Kidney epithelial cell (primary cell): Measurements from ENCODE around the gene GAPT. TPM values are rescaled to one million over a fixed set of nuclear protein-coding genes. Genes with fewer than 3 reads are reported as not detected.

Experiments
- DNase-seq: peaks from one replicate; pipeline ENCODE4 v3.0.0-alpha.2; 2010; ENCODE audit warnings: low read depth
- H3K27me3 ChIP-seq: 2 replicates; pipeline ENCODE4 v1.6.0; 2011; ENCODE audit warnings: low read length; ENCODE audit not compliant: control insufficient read depth, insufficient read depth
- H3K36me3 ChIP-seq: 2 replicates; pipeline ENCODE4 v1.5.1; 2011; ENCODE audit warnings: low read length; ENCODE audit not compliant: control insufficient read depth, insufficient read depth
- H3K4me3 ChIP-seq: 2 replicates; pipeline ENCODE4 v1.5.1; 2011; ENCODE audit warnings: low read depth, mild to moderate bottlenecking, control low read depth, low read length
- CTCF ChIP-seq: IDR thresholded peaks from 2 replicates; pipeline ENCODE4 v1.5.1; 2011; ENCODE audit warnings: mild to moderate bottlenecking, moderate library complexity, low read length, control low read depth, inconsistent platforms; ENCODE audit not compliant: insufficient read depth, poor library complexity, severe bottlenecking
- total RNA-seq: library from RNA; depleted of rRNA; stranded (reverse); fragments of >200 nt; gene quantifications from 2 replicates; pipeline ENCODE4 v1.2.3, GENCODE V29; 2015

GAPT gene
- total RNA-seq, 1 donor from 2014 or later, result not detected

GRCh38 chr5:58493141-58493540, 1.9 kb downstream of the GAPT start:
- no peak for DNase-seq
- Histone ChIP-seq H3K27me3 (peaks cover 2% of the 10 kb centered on the region), H3K36me3 (no peaks in the 10 kb centered on the region), H3K4me3 (no peak overlapping the region)
- no peak for TF ChIP-seq CTCF

- TF ChIP-seq CTCF, result no peak
- no peak for DNase-seq
- Histone ChIP-seq H3K36me3 (no peaks in the 10 kb centered on the region), H3K27me3 (no peaks in the 10 kb centered on the region), H3K4me3 (no peak overlapping the region)
Observed at GRCh38 chr5:58496488-58496887, 5.3 kb downstream of the GAPT start.

GRCh38 chr5:58497386-58497785, 6.2 kb downstream of the GAPT start:
- Histone ChIP-seq H3K4me3 (no peak overlapping the region), H3K27me3 (no peaks in the 10 kb centered on the region), H3K36me3 (no peaks in the 10 kb centered on the region)
- DNase-seq, result no peak
- no peak for TF ChIP-seq CTCF

GRCh38 chr5:58497921-58498320, 6.7 kb downstream of the GAPT start:
- H3K36me3 ChIP-seq, result no peaks in the 10 kb centered on the region
- TF ChIP-seq CTCF, result no peak

GRCh38 chr5:58498340-58498942, 7.2 kb downstream of the GAPT start:
- TF ChIP-seq CTCF, result peak; percentile 79
- Histone ChIP-seq H3K27me3 (no peaks in the 10 kb centered on the region), H3K4me3 (no peak overlapping the region), H3K36me3 (no peaks in the 10 kb centered on the region)
- no peak for DNase-seq

More at GRCh38 chr5:58497921-58498320, 6.7 kb downstream of the GAPT start:
- no peak for DNase-seq
- H3K27me3 ChIP-seq, result no peaks in the 10 kb centered on the region
- H3K4me3 ChIP-seq, result no peak overlapping the region

- Histone ChIP-seq H3K36me3 (no peaks in the 10 kb centered on the region), H3K4me3 (no peak overlapping the region), H3K27me3 (no peaks in the 10 kb centered on the region)
- no peak for DNase-seq
- no peak for TF ChIP-seq CTCF
Observed at GRCh38 chr5:58499231-58499630, 8.0 kb downstream of the GAPT start.
